ENCODE measurements around the gene IQGAP2.
"Not testable (repeated sequence)": the region's sequence is repeated elsewhere in the genome, so short reads cannot be mapped to it uniquely, and the experiment has no call there.

The IQGAP2 gene

GRCh38 chr5:76529464-76530344, 126.6 kb downstream of the IQGAP2 start:
- no peak for DNase-seq (ENCODE audit: low read depth in 2 of 3, low spot score in 1 of 3)

GRCh38 chr5:76532052-76532451, 129.0 kb downstream of the IQGAP2 start:
- DNase-seq (ENCODE audit: low read depth in 2 of 3, low spot score in 1 of 3) = no peak

- no peak for DNase-seq (ENCODE audit: low read depth in 2 of 3, low spot score in 1 of 3)
Measured at GRCh38 chr5:76532973-76533372, 129.9 kb downstream of the IQGAP2 start.

- no peak for DNase-seq (ENCODE audit: low read depth in 2 of 3, low spot score in 1 of 3)
Measured at GRCh38 chr5:76535577-76535976, 132.5 kb downstream of the IQGAP2 start.

- no peak for DNase-seq (ENCODE audit: low read depth in 2 of 3, low spot score in 1 of 3)
Measured at GRCh38 chr5:76537073-76537543, 134.0 kb downstream of the IQGAP2 start.

- no peak for DNase-seq (ENCODE audit: low read depth in 2 of 3, low spot score in 1 of 3)
Measured at GRCh38 chr5:76542241-76542640, 139.2 kb downstream of the IQGAP2 start.

GRCh38 chr5:76542887-76543690, 140.0 kb downstream of the IQGAP2 start:
- peak; percentile 47 to 58 (median 49) for DNase-seq (ENCODE audit: low read depth in 2 of 3, low spot score in 1 of 3)

- peak; percentile 38 to 44 (median 40) for DNase-seq (ENCODE audit: low read depth in 2 of 3, low spot score in 1 of 3)
Measured at GRCh38 chr5:76544268-76544926, 141.3 kb downstream of the IQGAP2 start.

- no peak for DNase-seq (ENCODE audit: low read depth in 2 of 3, low spot score in 1 of 3)
Measured at GRCh38 chr5:76545184-76545583, 142.1 kb downstream of the IQGAP2 start.

- DNase-seq (ENCODE audit: low read depth in 2 of 3, low spot score in 1 of 3) = no peak
Measured at GRCh38 chr5:76546497-76547102, 143.5 kb downstream of the IQGAP2 start.

GRCh38 chr5:76547242-76547890, 144.3 kb downstream of the IQGAP2 start:
- DNase-seq (ENCODE audit: low read depth in 2 of 3, low spot score in 1 of 3) = peak in 1 of 3 donors; percentile 21

GRCh38 chr5:76547891-76548524, 144.9 kb downstream of the IQGAP2 start:
- DNase-seq (ENCODE audit: low read depth in 2 of 3, low spot score in 1 of 3) = no peak

GRCh38 chr5:76548525-76549229, 145.6 kb downstream of the IQGAP2 start:
- DNase-seq (ENCODE audit: low read depth in 2 of 3, low spot score in 1 of 3) = no peak

- not testable (repeated sequence) for DNase-seq (ENCODE audit: low read depth in 2 of 3, low spot score in 1 of 3)
Measured at GRCh38 chr5:76550881-76551280, 147.8 kb downstream of the IQGAP2 start.

GRCh38 chr5:76552546-76552945, 149.5 kb downstream of the IQGAP2 start:
- no peak for DNase-seq (ENCODE audit: low read depth in 2 of 3, low spot score in 1 of 3)

- DNase-seq (ENCODE audit: low read depth in 2 of 3, low spot score in 1 of 3) = no peak
Measured at GRCh38 chr5:76553251-76553650, 150.2 kb downstream of the IQGAP2 start.

- DNase-seq (ENCODE audit: low read depth in 2 of 3, low spot score in 1 of 3) = no peak
Measured at GRCh38 chr5:76555114-76555513, 152.0 kb downstream of the IQGAP2 start.

- no peak for DNase-seq (ENCODE audit: low read depth in 2 of 3, low spot score in 1 of 3)
Measured at GRCh38 chr5:76555717-76556116, 152.6 kb downstream of the IQGAP2 start.

- no peak for DNase-seq (ENCODE audit: low read depth in 2 of 3, low spot score in 1 of 3)
Measured at GRCh38 chr5:76556511-76557221, 153.6 kb downstream of the IQGAP2 start.

Measured in stimulated activated CD4-positive, alpha-beta T cell treated with anti-CD3 and anti-CD28 coated beads, Interleukin-12 subunit alpha, Interleukin-12 subunit beta, amount 100 ng/mL, for 48 hours (primary cell).